ENCODE measurements around the gene GPRIN3. TPM values are rescaled to one million over a fixed set of nuclear protein-coding genes. Genes with fewer than 3 reads are reported as not detected.

The GPRIN3 gene
- total and polyA plus RNA-seq, 2 of the 13 experiments (the other 11 are each of a cell fraction or from before 2014, with no cell fraction given) = not detected

GRCh38 chr4:89263265-89263664, 44.3 kb downstream of the GPRIN3 start:
- in situ Hi-C loops (cut with HindIII; ENCODE audit: extremely low pct_ligation_motif_present, low pct_unique_long_range_greater_than_20kb) = no loop called here
- FAIRE-seq = no peak

GRCh38 chr4:89259301-89260028, 48.1 kb downstream of the GPRIN3 start:
- Histone ChIP-seq H2AFZ (ENCODE audit: low read length) (no peak overlapping the region), H3K9me3 (ENCODE audit: low read length) (no peaks in the 10 kb centered on the region), H3K4me3 (replicated peaks in 1 of 3; ENCODE audit: insufficient read depth in 1 of 3, low read depth in 2 of 3, low read length in 3 of 3) (no peak overlapping the region), H3K27ac (ENCODE audit: extremely low read length, insufficient read depth, low read length) (no peak overlapping the region), H3K79me2 (ENCODE audit: insufficient read depth, low read length) (no peaks in the 10 kb centered on the region), H3K4me1 (ENCODE audit: insufficient read depth, low read length) (no peaks in the 10 kb centered on the region), H4K20me1 (ENCODE audit: insufficient read depth, low read length) (no peaks in the 10 kb centered on the region), H3K36me3 (replicated peaks in 1 of 2; ENCODE audit: control insufficient read depth in 1 of 2, insufficient read depth in 2 of 2, low read length in 2 of 2) (no peaks in the 10 kb centered on the region), H3K9ac (ENCODE audit: insufficient read depth, low read depth, low read length) (no peak overlapping the region), H3K4me2 (ENCODE audit: low read depth, low read length) (no peak overlapping the region), H3K27me3 (ENCODE audit: control insufficient read depth in 1 of 2, insufficient read depth in 2 of 2, low read length in 2 of 2) (no peaks in the 10 kb centered on the region)
- FAIRE-seq (no peak), ATAC-seq (no peak), DNase-seq (ENCODE audit: low spot score) (no peak)
- in situ Hi-C loops (cut with HindIII; ENCODE audit: extremely low pct_ligation_motif_present, low pct_unique_long_range_greater_than_20kb) = no loop called here
- BruUV-seq (replicated peaks) = no TSS peak
- POLR2A ChIA-PET = no interaction called here
- intact Hi-C loops (cut with micrococcal nuclease; ENCODE audit: unreplicated experiment) = loop anchor here (10.0 kb wide), 1 partner anchor 645 kb away; no protein-coding TSS in a partner anchor
- WGBS (ENCODE audit: low lambda C conversion rate) = 45% methylated on average over 4 of the region's 4 CpGs
- CTCF ChIA-PET (ENCODE audit: low intra/inter-chr PET ratio, low total read pairs) = no interaction called here
- TF ChIP-seq DPF2 (CRISPR knock-in tag; IDR thresholded peaks at IDR 0.05; ENCODE audit: borderline replicate concordance, low read depth) = no peak
- TF ChIP-seq NR0B2 (CRISPR knock-in tag; IDR thresholded peaks at IDR 0.05) = no peak
- TF ChIP-seq HMG20A (CRISPR knock-in tag; IDR thresholded peaks at IDR 0.05; ENCODE audit: borderline replicate concordance) = no peak
- no peak for TF ChIP-seq ATF7 (IDR thresholded peaks at IDR 0.05)
- no peak for TF ChIP-seq ATF7 (CRISPR knock-in tag; IDR thresholded peaks at IDR 0.05)
- TF ChIP-seq WIZ (CRISPR knock-in tag; IDR thresholded peaks at IDR 0.05) = no peak
- no peak for TF ChIP-seq BRD4 (CRISPR knock-in tag; IDR thresholded peaks at IDR 0.05)
- no peak for TF ChIP-seq ZNF547 (CRISPR knock-in tag; IDR thresholded peaks at IDR 0.05)
- TF ChIP-seq MAX (IDR thresholded peaks at IDR 0.05) = no peak
- TF ChIP-seq ZNF17 (CRISPR knock-in tag; IDR thresholded peaks at IDR 0.05) = no peak
- TF ChIP-seq GABPB1 (CRISPR knock-in tag; IDR thresholded peaks at IDR 0.05) = no peak
- no peak for TF ChIP-seq FOXA3 (CRISPR knock-in tag; IDR thresholded peaks at IDR 0.05)
- no peak for TF ChIP-seq ZNF337 (CRISPR knock-in tag; IDR thresholded peaks at IDR 0.05; ENCODE audit: borderline replicate concordance, low read depth)
- no peak for TF ChIP-seq ZNF780A (CRISPR knock-in tag; IDR thresholded peaks at IDR 0.05)
- TF ChIP-seq ZNF710 (CRISPR knock-in tag; IDR thresholded peaks at IDR 0.05; ENCODE audit: borderline replicate concordance) = no peak

More at GRCh38 chr4:89263265-89263664, 44.3 kb downstream of the GPRIN3 start:
- Histone ChIP-seq H3K9me3 (ENCODE audit: low read length) (no peaks in the 10 kb centered on the region), H3K4me3 (replicated peaks in 1 of 3; ENCODE audit: insufficient read depth in 1 of 3, low read depth in 2 of 3, low read length in 3 of 3) (no peak overlapping the region), H3K79me2 (ENCODE audit: insufficient read depth, low read length) (no peaks in the 10 kb centered on the region), H3K27me3 (ENCODE audit: control insufficient read depth in 1 of 2, insufficient read depth in 2 of 2, low read length in 2 of 2) (no peaks in the 10 kb centered on the region; a peak in 1 of 5 replicates), H3K36me3 (replicated peaks in 1 of 2; ENCODE audit: control insufficient read depth in 1 of 2, insufficient read depth in 2 of 2, low read length in 2 of 2) (no peaks in the 10 kb centered on the region), H3K27ac (ENCODE audit: extremely low read length, insufficient read depth, low read length) (no peak overlapping the region), H3K9ac (ENCODE audit: insufficient read depth, low read depth, low read length) (no peak overlapping the region), H3K4me1 (ENCODE audit: insufficient read depth, low read length) (no peaks in the 10 kb centered on the region), H4K20me1 (ENCODE audit: insufficient read depth, low read length) (no peaks in the 10 kb centered on the region), H3K4me2 (ENCODE audit: low read depth, low read length) (no peak overlapping the region), H2AFZ (ENCODE audit: low read length) (no peak overlapping the region)
- no peak for TF ChIP-seq ZNF33B (CRISPR knock-in tag; IDR thresholded peaks at IDR 0.05)
- TF ChIP-seq GABPB1 (CRISPR knock-in tag; IDR thresholded peaks at IDR 0.05) = peak; percentile 26; the same call in 1 of the 2 replicates
- no peak for TF ChIP-seq GABPA (IDR thresholded peaks at IDR 0.05; ENCODE audit: low read depth, low read length)
- peak; percentile 41 for TF ChIP-seq GABPA (CRISPR knock-in tag; IDR thresholded peaks at IDR 0.05; ENCODE audit: low read depth)
- intact Hi-C loops (cut with micrococcal nuclease; ENCODE audit: unreplicated experiment) = no loop called here
- CTCF ChIA-PET (ENCODE audit: low intra/inter-chr PET ratio, low total read pairs) = no interaction called here
- POLR2A ChIA-PET = no interaction called here
- ATAC-seq = no peak
- BruUV-seq (replicated peaks) = no TSS peak
- WGBS (ENCODE audit: low lambda C conversion rate) = 33% methylated on average over 3 of the region's 3 CpGs
- no peak for DNase-seq (ENCODE audit: low spot score)

All from HepG2 (cell line).